Inflammatory macrophage treated with lipopolysaccharide for 1 hour (primary cell): ENCODE measurements around the gene AKT1.

Experiments used
- DNase-seq, 2 donors: peaks; one replicate each; pipeline ENCODE4 v3.0.0-alpha.2; 2020 to 2022

The AKT1 gene

GRCh38 chr14:104784846-104785707 lies 10.5 kb downstream of the AKT1 start:
- no peak for DNase-seq

- no peak for DNase-seq
Observed at GRCh38 chr14:104784218-104784568, 11.4 kb downstream of the AKT1 start.

- no peak for DNase-seq
Observed at GRCh38 chr14:104783484-104784217, 11.9 kb downstream of the AKT1 start.

- DNase-seq: no peak
Observed at GRCh38 chr14:104782808-104783139, 12.8 kb downstream of the AKT1 start.

- DNase-seq: no peak
Observed at GRCh38 chr14:104782086-104782807, 13.3 kb downstream of the AKT1 start.

- no peak for DNase-seq
Observed at GRCh38 chr14:104781271-104782077, 14.1 kb downstream of the AKT1 start.

- DNase-seq: no peak
Observed at GRCh38 chr14:104780513-104781030, 15.0 kb downstream of the AKT1 start.

GRCh38 chr14:104779776-104780512 lies 15.6 kb downstream of the AKT1 start:
- no peak for DNase-seq

GRCh38 chr14:104778694-104779331 lies 16.7 kb downstream of the AKT1 start:
- DNase-seq: no peak

- DNase-seq: no peak
Observed at GRCh38 chr14:104777808-104778249, 17.7 kb downstream of the AKT1 start.

- DNase-seq: no peak
Observed at GRCh38 chr14:104776961-104777807, 18.4 kb downstream of the AKT1 start.

- no peak for DNase-seq
Observed at GRCh38 chr14:104776481-104776880, 19.1 kb downstream of the AKT1 start.

GRCh38 chr14:104775073-104775489 lies 20.5 kb downstream of the AKT1 start:
- DNase-seq: no peak

GRCh38 chr14:104774453-104775072 lies 21.0 kb downstream of the AKT1 start:
- DNase-seq: no peak

- DNase-seq: no peak
Observed at GRCh38 chr14:104773505-104774452, 21.8 kb downstream of the AKT1 start.

- DNase-seq: no peak
Observed at GRCh38 chr14:104772707-104773504, 22.6 kb downstream of the AKT1 start.

- no peak for DNase-seq
Observed at GRCh38 chr14:104771918-104772706, 23.4 kb downstream of the AKT1 start.
